ENCODE data around the gene RHOBTB3.

Gene RHOBTB3

DNA sequence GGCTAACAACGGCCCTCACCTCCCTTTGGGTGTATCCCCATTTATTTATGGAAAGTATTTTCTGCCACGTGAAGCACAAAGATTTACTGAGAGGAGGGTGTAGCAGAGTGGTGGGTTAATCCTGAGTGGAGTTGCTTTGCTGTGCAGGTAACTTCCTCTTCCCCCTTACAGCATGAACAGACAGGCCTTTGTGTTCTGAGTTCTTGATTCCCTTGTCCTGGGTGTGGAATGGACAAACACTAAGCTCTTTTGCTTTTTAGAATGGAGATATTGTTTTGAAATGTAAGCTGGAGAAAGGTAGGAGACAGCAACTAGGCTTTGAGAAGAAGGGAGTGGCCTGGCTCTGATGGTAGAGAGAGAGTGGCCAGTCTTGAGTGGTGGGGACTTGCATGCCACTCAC, 108.5 kb downstream of the RHOBTB3 start:
- DNase-seq: no peak

DNA sequence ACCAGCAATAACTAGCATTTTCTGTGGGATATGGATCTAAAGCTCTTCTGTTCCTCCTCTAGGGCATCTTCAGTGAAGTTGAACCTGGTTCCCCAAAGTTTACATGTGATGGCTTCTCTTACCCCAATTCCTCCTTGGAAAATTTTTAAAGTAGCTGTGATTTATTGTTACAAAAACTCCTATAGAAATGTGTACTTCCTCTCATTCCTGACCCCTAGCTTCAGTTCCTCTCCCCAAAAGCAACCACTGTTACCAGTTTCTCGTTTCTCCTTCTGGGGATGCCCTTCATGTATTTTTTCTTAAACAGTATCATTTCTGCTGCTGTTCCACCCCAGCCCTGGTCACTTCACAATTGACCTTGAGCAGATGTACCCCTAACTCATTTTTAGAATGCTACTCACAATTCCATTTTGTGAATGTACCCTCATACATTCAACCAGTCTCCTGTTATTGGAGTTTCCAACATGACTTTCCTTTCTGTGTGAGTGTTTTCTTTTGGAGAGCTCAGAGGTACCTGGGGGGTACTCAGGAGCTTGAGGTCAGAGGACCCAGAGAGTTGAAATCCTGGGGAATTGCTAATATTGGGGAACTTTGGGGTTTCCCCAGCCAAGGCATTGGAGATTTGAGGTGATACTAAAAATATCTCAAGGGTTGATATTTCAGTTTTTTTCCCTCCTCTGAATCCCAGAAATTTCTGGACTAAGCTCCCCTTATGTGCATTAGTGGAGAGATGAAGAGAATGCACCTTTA, 110.0 kb downstream of the RHOBTB3 start:
- DNase-seq: no peak

DNA sequence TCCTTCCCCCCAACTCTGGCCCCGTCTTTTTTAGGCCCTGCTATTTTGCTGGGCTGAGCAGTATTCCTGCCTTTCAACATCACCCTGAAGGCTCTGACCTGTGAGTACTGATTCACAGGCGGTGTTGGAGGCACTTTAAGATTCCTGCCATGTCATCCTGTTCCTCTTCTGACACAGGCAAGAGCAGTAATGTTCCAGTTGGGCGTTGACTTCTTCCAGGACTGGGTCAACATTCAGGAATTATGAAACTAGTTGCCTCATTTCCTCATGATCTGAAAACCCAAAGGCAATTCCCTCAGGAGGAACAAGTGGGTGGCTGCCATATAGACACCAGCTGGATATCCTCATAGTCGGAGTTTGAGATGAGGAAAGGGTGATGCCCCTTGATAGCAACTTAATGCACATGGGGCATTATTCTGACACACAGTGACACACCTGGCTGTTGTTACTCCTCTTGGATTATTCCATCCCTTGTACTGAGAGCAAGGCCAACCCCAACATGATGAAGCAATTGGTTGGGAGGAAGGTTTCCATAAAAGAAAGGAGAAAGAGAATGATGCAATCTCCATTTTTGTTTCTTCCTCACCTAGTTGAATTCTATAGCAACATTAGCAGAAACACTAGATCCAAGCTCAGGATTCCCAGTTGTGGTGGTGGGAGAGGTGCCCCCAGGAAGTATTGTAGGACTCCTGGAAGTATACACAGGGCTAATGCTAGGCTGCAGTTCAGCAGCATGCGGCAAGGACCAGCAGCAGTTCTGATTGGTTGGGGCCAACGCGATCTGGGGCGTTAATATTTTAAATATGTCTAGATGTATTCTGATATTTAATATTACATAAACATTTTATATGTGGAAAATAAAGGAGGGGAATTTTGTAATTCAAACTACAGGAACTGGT, 111.0 kb downstream of the RHOBTB3 start:
- DNase-seq: no peak

DNA sequence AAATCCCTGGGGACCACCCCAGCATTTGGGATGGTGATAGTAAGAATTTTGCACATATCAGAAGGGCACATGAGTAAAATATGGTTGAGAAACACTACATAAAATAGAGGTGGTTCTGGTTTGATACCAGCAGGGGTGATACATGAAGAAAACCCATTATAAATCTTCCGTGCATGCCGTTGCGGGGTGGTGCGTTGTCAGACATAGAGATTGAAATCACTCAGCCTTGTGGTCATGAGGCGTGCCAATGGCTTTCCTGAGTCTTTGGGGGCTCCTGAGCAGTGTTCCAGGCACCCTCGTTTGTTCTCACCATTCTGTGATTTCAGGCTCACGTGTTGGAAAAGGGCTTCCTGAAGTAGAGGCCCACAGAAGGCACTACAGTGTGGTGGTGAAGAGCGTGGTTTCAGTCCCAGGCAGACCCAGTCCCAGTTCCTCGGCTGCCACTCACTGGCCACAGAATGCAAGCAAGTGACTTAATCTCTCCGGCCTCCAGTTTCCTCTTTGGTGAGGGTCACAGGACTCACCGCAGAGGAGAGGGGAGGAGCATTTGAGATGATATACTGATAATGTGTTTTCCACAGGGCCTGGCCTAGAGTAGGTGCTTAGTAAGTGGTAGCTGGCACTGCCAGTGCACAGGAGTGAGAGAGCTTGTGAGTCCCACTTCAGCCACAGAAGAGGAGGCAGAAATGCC, 111.9 kb downstream of the RHOBTB3 start:
- no peak for DNase-seq

DNA sequence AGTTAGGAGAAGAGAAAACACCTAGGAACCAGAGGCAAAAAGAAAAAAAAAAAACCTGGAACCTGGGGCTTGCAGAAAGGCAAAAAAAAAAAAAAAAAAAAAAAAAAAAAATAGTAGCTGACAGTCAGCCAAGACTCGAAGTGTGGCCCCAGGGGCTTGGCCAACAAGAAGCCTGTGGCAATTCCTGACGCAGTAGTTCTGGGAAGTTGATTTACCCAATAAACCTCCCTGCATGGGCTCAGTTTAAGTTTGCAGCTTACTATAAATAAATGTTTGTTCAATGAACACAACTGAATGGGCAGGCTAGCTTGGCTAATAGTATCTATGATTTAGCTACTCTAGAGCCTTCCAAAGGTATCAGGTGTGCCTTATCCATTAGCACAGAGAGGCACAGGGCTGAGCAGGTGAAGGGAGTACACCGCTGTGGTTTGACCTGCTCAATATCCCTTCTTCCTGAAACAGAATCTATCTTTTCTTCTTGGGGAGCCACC, 112.6 kb downstream of the RHOBTB3 start:
- DNase-seq: no peak

DNA sequence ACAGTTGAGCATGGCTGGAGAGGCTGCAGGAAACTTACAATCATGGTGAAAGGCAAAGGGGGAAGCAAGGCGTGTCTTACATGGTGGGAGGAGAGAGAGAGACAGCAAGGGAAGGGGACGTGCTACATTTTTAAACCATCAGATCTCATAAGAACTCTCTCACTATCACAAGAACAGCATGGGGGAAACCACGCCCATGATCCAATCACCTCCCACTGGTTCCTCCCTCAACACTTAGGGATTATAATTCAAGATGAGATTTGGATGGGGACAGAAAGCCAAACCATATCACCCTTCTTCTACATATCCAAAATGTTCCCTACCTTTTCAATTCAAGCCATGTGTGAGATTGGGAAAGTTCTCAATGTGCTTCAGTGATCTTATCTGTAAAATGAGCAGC, 114.3 kb downstream of the RHOBTB3 start:
- no peak for DNase-seq

Measured in right kidney (tissue), 1 donor.